Stimulated activated CD4-positive, alpha-beta T cell treated with anti-CD3 and anti-CD28 coated beads, TNF-alpha, amount 100 ng/mL, for 48 hours (primary cell): Measurements from ENCODE around the gene DDI1.
"Not testable (repeated sequence)": the region's sequence is repeated elsewhere in the genome, so short reads cannot be mapped to it uniquely, and the experiment has no call there.

ENCODE experiments used
- DNase-seq, 3 donors: peaks; one replicate each; pipeline ENCODE4 v3.0.0-alpha.2; 2020; ENCODE audit warnings: low read depth in 3 of 3

DDI1 gene

GRCh38 chr11:104041792-104042191 lies 5.4 kb downstream of the DDI1 start:
- no peak for DNase-seq

DNA sequence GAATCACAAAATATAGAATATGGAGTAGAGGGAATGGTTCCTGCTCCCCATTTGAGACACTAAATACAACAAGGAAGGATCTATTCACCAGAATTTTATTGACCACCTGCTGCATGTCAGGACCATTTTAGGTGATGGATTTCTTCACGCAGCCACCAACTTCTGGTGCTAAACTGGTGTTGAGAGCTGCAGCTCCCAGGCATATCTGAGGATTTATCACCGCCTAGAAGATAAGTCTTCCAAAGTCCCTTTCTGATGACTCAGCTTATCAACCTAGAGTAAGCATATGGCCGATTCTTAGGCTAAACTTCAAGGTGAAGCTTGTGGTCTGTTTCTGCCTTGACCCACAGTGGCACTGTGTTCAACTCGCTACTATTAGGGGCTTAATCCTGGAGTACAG lies 6.7 kb downstream of the DDI1 start:
- no peak for DNase-seq

- DNase-seq: no peak
Measured at GRCh38 chr11:104043678-104044239, 7.3 kb downstream of the DDI1 start.

DNA sequence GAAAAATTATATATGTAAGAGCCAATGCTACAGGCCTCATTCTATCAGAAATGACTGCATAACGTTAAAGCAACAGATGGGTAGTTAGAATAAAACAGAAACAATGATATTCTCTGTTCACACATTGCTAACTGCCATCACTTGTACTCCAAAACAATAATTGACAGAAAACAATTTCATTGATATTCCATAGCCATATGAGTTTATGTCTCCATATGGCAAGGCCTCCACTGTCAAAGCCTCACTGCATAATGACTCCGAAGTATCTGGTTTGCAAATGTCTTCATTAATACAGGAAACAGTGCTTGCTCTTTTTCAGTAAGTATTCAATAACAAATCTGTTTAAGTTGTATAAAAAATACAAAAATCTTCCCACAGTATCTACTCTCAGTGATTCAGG lies 9.9 kb downstream of the DDI1 start:
- DNase-seq: no peak

DNA sequence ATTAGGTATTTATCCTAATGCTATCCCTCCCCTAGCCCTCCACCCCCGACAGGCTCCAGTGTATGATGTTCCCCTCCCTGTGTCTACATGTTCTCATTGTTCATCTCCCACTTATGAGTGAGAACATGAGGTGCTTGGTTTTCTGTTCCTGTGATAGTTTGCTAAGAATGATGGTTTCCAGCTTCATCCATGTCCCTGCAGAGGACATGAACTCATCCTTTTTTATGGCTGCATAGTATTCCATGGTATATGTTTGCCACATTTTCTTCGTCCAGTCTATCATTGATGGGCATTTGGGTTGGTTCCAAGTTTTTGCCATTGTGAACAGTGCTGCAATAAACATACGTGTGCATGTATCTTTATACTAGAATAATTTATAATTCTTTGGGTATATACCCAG lies 10.4 kb downstream of the DDI1 start:
- DNase-seq: not testable (repeated sequence)

DNA sequence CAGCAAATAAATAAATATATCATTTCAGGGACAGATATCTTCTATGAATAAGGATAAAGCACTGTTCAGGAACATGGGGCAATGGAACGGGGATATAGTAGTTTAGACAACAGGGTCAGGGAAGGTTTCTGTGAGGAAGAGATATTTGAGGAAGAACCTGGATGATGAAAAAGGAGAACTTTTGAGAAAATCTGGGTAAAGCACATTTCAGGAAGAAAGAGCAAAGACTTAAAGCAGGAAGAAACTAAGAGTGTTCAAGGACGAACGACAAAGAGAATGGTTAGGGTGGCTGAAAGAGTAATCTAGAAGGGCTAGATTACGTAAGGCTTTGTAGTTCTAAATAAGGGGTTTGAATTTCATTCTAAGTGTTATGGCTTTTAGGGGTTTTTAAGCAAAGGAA lies 12.7 kb downstream of the DDI1 start:
- DNase-seq: no peak

DNA sequence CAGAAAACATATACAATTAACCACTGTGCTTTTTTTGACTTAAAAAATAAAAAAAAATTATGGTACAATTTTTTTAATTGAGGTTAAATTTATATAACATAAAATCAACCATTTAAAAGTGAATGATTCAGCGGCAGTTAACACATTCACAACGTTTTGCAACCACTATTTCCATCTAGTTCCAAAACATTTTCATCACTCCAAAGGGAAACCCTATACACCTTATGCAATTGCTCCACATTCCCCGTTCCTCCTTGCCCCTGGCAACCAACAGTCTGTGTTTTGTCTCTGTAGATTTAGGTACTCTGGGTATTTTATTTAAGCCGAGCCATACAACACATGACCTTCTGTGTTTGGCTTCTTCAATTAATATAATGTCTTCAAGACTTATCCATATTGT lies 15.3 kb downstream of the DDI1 start:
- no peak for DNase-seq

- DNase-seq: no peak
Measured at GRCh38 chr11:104053743-104054478, 17.5 kb downstream of the DDI1 start.

DNA sequence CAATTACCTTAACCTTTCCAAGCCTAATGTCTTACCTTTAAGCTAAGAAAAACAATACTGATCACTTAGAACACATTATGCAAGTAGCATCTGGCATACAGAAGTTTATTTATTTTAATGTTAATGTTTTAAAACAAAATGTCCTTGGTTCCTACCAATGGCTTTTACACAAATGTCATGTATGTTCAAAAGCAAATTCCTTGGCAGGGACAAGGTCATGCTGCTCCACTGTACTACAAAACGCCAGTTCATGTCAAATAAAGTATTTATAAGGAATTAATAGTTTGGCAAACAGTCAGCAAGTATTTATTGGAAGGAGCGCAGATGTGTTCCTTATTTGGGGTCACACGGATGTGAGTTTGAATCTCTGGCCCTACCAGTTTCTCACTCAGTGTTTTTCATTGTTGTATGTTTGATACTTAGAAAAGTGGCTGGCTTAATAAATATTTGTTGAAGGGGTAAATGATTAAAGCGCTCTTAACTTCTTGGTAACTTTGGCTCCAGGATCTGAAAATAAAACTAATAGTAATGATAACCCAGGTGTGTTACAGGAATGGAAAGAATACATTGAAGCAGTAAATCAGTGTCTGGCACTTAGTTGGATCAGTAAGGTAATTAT lies 18.6 kb downstream of the DDI1 start:
- no peak for DNase-seq

- no peak for DNase-seq
Measured at GRCh38 chr11:104055596-104055995, 19.2 kb downstream of the DDI1 start.

- DNase-seq: no peak
Measured at GRCh38 chr11:104057908-104058307, 21.5 kb downstream of the DDI1 start.

DNA sequence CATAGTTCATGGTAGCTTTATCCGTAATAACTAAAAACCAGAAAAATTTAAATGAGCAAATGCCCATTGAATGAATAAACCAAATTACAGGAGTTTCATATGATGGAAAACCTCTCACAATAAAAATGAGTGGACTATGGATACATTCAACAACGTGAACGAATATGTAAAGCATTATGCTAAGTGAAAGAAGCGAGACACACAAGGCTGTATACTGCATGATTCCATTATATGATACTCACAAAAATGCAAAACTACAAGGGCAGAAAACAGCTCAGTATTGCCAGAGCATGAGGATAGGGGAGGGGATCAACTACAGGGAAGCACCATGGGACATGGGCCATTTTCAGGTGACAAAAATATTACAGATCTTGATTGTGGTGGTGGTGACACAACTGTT lies 22.2 kb downstream of the DDI1 start:
- no peak for DNase-seq

GRCh38 chr11:104060004-104060794 lies 23.8 kb downstream of the DDI1 start:
- no peak for DNase-seq

DNA sequence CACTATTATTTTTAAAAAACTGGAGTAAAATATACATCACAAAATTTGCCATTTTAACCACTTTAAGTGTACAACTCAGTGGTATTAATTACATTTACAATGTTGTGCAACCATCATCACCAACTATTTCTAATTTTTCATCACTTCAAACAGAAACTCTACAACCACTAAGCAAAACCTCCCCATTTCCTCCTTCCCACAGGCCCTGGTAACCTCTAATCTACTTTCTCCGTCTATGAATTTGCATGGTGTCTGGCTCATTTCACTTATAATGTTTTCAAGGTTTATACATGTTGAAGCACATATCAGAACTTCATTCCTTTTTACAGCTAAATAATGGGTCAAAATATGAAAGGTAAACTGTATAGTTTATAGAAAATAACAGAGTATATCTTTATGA lies 24.4 kb downstream of the DDI1 start:
- DNase-seq: no peak

- no peak for DNase-seq
Measured at GRCh38 chr11:104061853-104062521, 25.5 kb downstream of the DDI1 start.

DNA sequence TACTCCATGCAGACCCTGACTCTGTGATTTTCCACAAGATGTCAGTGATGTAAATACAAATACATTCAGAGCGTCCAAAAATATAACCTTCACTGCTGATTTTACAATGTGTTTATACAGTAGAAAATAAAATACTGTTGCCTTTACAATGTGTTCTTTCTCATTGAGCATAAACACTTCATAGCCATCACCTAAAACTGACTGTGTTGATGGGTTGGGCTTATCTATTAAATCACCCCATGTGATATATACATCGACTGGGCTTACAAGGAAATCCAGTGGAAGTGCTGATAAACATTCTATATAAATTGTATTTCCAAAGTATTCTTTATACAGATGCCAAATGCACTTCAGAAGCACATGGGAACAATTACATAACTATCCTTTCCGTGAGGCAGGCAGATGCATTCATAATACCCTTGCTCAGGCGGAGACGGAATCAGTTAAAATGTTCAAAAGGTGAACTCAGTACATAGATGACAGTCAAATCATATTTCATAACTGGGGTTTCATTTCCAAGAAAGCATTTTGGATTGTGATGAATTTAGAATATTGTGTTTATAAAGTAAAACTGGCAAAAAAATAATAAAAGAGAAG lies 27.7 kb downstream of the DDI1 start:
- DNase-seq: no peak

- DNase-seq: no peak
Measured at GRCh38 chr11:104067534-104067933, 31.1 kb downstream of the DDI1 start.

DNA sequence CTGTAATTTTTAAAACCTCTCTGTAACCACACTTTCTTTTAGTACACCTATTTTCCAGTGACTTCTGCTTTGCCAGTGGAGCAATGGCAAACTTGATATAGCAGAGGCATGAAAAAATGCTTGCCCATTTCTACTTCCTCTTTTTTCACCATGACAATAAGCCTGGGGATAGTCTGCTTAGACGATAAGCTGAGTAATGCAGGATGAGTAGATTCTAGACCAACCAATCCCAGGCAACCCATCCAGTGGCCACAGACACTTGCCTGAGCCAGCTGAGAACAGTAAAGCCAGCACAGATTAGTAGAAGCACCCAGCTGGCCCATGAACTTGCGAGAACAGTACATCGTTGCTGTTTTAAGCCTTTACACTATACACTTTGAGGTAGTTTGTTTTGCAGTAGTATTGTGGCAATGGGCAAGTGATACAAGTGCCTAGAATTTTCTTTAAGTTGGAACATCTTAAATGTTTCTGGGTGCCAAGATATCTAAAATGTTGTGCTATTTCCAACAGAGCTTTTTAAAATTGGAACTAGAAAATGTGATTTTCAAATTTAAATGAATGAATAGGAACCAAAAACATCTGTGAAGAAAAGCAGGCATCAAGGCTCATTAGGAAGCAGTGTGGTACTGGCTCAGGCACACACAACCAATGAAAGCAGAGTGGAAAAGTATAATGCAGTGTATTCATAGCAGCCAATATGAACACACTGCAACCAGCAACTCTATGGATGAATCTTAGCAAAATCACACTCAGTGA lies 37.7 kb downstream of the DDI1 start:
- no peak for DNase-seq

DNA sequence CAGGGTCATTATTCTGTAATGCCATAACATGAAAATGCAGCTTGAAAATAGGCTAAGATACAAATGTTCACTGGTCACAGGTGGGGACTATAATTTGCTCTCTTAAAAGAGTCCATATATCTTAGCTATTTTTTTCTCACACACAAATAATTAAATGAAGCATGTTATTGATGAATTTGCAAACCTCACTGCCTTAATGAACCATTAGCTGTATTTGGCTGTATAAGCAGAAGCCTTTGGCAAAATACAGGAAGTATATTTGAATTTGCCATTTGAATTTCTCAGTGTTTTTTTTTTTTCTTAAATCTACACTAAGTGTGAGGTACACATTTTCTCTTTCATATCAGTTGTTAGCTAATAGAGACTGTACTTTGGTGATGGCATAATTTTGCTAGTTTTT lies 38.7 kb downstream of the DDI1 start:
- DNase-seq: no peak

DNA sequence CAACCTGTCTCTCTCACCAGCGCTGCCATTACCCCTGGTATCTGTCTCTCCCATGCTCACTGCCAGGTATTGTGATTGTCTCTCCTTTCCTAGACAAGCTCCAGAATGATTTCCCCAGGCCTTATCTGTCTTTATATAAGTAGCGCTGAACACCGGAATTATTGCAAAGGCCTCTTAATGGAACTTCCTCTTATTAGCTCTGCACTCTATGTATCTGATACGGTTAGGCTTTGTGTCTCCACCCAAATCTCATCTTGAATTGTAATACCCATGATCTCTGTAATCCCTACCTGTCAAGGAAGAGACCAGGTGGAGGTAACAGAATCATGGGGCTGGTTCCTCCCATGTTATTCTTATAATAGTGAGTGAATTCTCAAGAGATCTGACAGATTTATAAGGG lies 39.3 kb downstream of the DDI1 start:
- DNase-seq: no peak

DNA sequence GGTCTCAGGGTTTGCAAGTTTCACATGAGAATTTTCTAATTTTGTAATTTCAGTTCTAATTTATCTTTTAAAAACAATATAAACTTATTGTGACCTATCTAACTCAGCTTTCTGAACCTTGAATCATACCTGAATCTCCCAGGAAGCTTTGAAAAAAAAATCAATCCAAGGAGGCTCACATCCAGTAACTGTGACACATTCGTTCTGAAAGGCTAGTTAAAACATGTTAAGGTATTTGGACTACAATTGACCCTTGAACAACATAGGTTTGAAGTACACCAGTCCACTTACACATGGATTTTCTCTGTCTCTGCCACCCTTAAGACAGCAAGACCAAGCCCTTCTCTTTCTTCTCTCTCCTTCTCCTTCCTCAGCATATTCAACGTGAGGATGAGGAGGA lies 40.0 kb downstream of the DDI1 start:
- no peak for DNase-seq
